Natural killer cell (primary cell): ENCODE measurements around the gene ZNF718. TPM values are rescaled to one million over a fixed set of nuclear protein-coding genes. Genes with fewer than 3 reads are reported as not detected.

ENCODE experiments used
- ATAC-seq, 3 donors: fragments of 150-1000 bp in 2 of 3; fragments of 200-7000 bp in 1 of 3; cut with Tn5 transposase; 1 replicate in 1 of 3; 2 replicates in 2 of 3; pipeline ENCODE4 v1.10.0; 2021; ENCODE audit warnings: mild to moderate bottlenecking in 2 of 3, moderate library complexity in 2 of 3
- DNase-seq, 2 donors: peaks; one replicate each; pipeline versions ENCODE4 v3.0.0 to v3.0.0-alpha.2; 2013 to 2021; ENCODE audit warnings: mixed read lengths in 1 of 2
- H3K27ac ChIP-seq: one replicate; pipeline ENCODE4 v1.5.1; 2013; ENCODE audit warnings: mild to moderate bottlenecking, low read length
- H3K27me3 ChIP-seq: one replicate; pipeline ENCODE4 v1.6.1; 2013; ENCODE audit warnings: low read length; ENCODE audit not compliant: control insufficient read depth, insufficient read depth
- H3K36me3 ChIP-seq: one replicate; pipeline ENCODE4 v1.6.1; 2013; ENCODE audit warnings: low read length; ENCODE audit not compliant: control insufficient read depth, insufficient read depth
- H3K4me1 ChIP-seq: one replicate; pipeline ENCODE4 v1.6.1; 2013; ENCODE audit warnings: low read length; ENCODE audit not compliant: control insufficient read depth, insufficient read depth
- H3K4me3 ChIP-seq: one replicate; pipeline ENCODE4 v1.5.1; 2013; ENCODE audit warnings: low read length
- H3K9me3 ChIP-seq: one replicate; pipeline ENCODE4 v1.6.1; 2013; ENCODE audit warnings: low read length; ENCODE audit not compliant: control insufficient read depth, insufficient read depth
- H3K27ac Mint-ChIP-seq, 2 donors: one replicate each; pipeline ENCODE4 v1.8.0; 2022; ENCODE audit warnings: mild to moderate bottlenecking in 2 of 2, mixed read lengths in 2 of 2, moderate library complexity in 1 of 2
- H3K27me3 Mint-ChIP-seq, 2 donors: one replicate each; pipeline ENCODE4 v1.8.0; 2022; ENCODE audit warnings: low read depth in 2 of 2, mixed read lengths in 2 of 2
- H3K36me3 Mint-ChIP-seq: one replicate; pipeline ENCODE4 v1.8.0; 2022; ENCODE audit warnings: mixed read lengths
- H3K4me1 Mint-ChIP-seq, 2 donors: one replicate each; pipeline ENCODE4 v1.8.0; 2022; ENCODE audit warnings: mixed read lengths in 2 of 2
- H3K4me3 Mint-ChIP-seq: one replicate; pipeline ENCODE4 v1.8.0; 2022; ENCODE audit warnings: mild to moderate bottlenecking, moderate library complexity, mixed read lengths
- H3K9me3 Mint-ChIP-seq, 2 donors: one replicate each; pipeline ENCODE4 v1.8.0; 2022; ENCODE audit warnings: mixed read lengths in 2 of 2
- CTCF ChIP-seq: fragments of 200-600 bp; IDR thresholded peaks from one replicate; pipeline ENCODE4 v1.8.0; 2022; ENCODE audit warnings: antibody characterized with exemption
- WGBS: methylation state at CpG from one replicate; pipeline ENCODE4 v1.1.7; 2013; ENCODE audit warnings: missing lambda C conversion rate; ENCODE audit not compliant: insufficient coverage; 5-methylcytosine and 5-hydroxymethylcytosine counted together
- intact Hi-C: fragments of 100-400 bp; cut with micrococcal nuclease; formaldehyde crosslinking; loops from one replicate; pipeline ENCODE4 v1.14.2; 2022
- total RNA-seq, 4 donors: library from RNA; stranded (reverse); fragments of 120-200 nt in 1 of 4; gene quantifications; one replicate each; pipeline versions ENCODE4 v1.2.3 to v1.2.4, GENCODE V29; 2013 to 2022

The ZNF718 gene
- total RNA-seq, 3 donors from 2014 or later (not counting 1 experiment from before 2014, with no cell fraction given), result 7.9 to 16.1 (median 15.1) TPM

- Mint-ChIP-seq H3K4me3 (peak overlapping the region; percentile 99), H3K9me3 (peaks cover 0 to 2% of the 10 kb centered on the region in 2 donors), H3K36me3 (no peaks in the 10 kb centered on the region), H3K27ac (peak overlapping the region; percentile 98 to 99), H3K4me1 (peaks cover 44% of the 10 kb centered on the region in 2 donors), H3K27me3 (no peaks in the 10 kb centered on the region)
- WGBS, result 48% methylated on average over 5 of the region's 5 CpGs
- TF ChIP-seq CTCF, result no peak
- Histone ChIP-seq H3K9me3 (peaks cover 10% of the 10 kb centered on the region), H3K4me1 (peaks cover 44% of the 10 kb centered on the region), H3K27me3 (no peaks in the 10 kb centered on the region), H3K36me3 (peaks cover 26% of the 10 kb centered on the region), H3K4me3 (peak overlapping the region; percentile 74), H3K27ac (peak overlapping the region; percentile 78)
- peak in 1 of 2 donors; percentile 8 for DNase-seq
- intact Hi-C loops, result no loop called here
- ATAC-seq, result no peak
These were observed 1.5 kb downstream of the ZNF718 start for GRCh38 chr4:125833-126232.

DNA sequence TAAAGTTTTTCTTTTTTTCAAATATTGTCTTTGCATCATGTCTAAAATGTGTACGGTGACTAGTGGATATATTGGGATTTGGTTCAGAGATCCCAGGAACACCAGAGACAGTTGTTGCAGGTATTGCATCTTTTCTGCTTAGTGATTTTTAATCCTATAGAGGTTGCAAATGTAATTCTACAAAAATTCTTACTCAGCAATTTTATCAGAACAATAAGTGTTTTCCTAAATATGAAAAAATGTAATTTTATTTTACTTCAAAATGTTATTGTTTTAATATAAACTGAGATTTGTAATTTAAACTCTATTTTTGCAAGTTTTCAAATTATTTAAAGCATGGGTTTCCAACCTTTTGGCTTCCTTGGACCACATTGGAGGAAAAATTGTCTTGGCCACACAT lies 8.2 kb downstream of the ZNF718 start:
- no peak overlapping the region for H3K4me3 ChIP-seq
- ATAC-seq (no peak), DNase-seq (no peak)
- intact Hi-C loops, result no loop called here
- no peaks in the 10 kb centered on the region for H3K9me3 Mint-ChIP-seq
- peaks cover 19 to 23% of the 10 kb centered on the region in 2 donors for H3K4me1 Mint-ChIP-seq
- peaks cover 15% of the 10 kb centered on the region for H3K9me3 ChIP-seq
- no peaks in the 10 kb centered on the region for H3K27me3 Mint-ChIP-seq
- H3K4me1 ChIP-seq, result peaks cover 9% of the 10 kb centered on the region
- no peak for TF ChIP-seq CTCF
- H3K27ac ChIP-seq, result no peak overlapping the region
- no peak overlapping the region for H3K27ac Mint-ChIP-seq
- peaks cover 9% of the 10 kb centered on the region for H3K36me3 Mint-ChIP-seq
- no CpG with 5 or more reads among the region's 1 CpG for WGBS
- no peaks in the 10 kb centered on the region for H3K27me3 ChIP-seq
- peaks cover 59% of the 10 kb centered on the region for H3K36me3 ChIP-seq
- H3K4me3 Mint-ChIP-seq, result no peak overlapping the region

DNA sequence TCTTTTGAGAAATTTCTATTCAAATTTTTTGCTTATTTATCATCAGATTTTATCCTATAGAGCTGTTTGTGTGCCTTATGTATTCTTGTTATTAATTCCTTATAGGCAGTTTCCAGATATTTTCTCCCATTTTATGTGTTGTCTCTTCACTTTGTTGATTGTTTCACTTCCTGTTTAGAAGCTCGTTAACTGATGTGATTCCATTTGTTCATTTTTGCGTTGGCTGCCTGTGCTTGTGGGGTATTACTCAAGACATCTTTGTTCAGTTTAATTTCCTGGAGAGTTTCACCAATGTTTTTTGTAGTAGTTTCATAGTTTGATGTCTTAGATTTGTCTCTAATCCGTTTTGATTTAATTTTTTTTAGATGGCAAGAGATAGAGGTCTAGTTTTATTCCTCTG lies 14.6 kb downstream of the ZNF718 start:
- Histone ChIP-seq H3K9me3 (peaks cover 29% of the 10 kb centered on the region), H3K4me1 (peaks cover 9% of the 10 kb centered on the region), H3K27me3 (no peaks in the 10 kb centered on the region), H3K27ac (no peak overlapping the region), H3K36me3 (peaks cover 61% of the 10 kb centered on the region), H3K4me3 (no peak overlapping the region)
- peak overlapping the region; percentile 63 for H3K4me3 Mint-ChIP-seq
- peaks cover 0 to 15% of the 10 kb centered on the region in 2 donors for H3K9me3 Mint-ChIP-seq
- H3K4me1 Mint-ChIP-seq, result peaks cover 51 to 55% of the 10 kb centered on the region in 2 donors
- no peak for TF ChIP-seq CTCF
- DNase-seq (no peak), ATAC-seq (no peak)
- no peaks in the 10 kb centered on the region for H3K27me3 Mint-ChIP-seq
- H3K36me3 Mint-ChIP-seq, result peaks cover 53% of the 10 kb centered on the region
- intact Hi-C loops, result no loop called here
- peak overlapping the region; percentile 70 to 82 for H3K27ac Mint-ChIP-seq
- 68% methylated on average over 2 of the region's 3 CpGs for WGBS

DNA sequence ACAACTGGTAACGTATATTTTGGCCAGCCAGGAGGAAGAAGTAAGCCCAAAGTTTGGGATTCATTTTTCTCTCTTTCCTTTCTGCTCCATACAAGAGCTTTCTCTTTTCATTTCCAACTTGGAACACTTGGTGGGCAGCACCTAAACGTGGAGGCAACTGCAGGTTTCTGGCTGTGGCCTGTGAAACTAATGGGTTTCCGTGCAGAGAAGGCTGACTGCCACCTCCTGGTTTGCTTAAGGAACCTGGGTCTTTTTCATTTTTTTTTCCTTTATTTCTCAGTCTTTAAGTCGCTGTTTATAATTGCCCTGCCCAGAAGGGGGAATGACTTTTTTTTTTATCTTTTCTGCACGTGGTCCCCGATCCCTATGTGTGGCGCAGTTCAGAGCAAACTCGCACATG lies 15.4 kb downstream of the ZNF718 start:
- Mint-ChIP-seq H3K4me1 (peaks cover 51 to 62% of the 10 kb centered on the region in 2 donors), H3K36me3 (peaks cover 61% of the 10 kb centered on the region), H3K27me3 (no peaks in the 10 kb centered on the region), H3K27ac (peak overlapping the region; percentile 70 to 82), H3K9me3 (peaks cover 6 to 19% of the 10 kb centered on the region in 2 donors), H3K4me3 (no peak overlapping the region)
- no peak for ATAC-seq
- peaks cover 31% of the 10 kb centered on the region for H3K9me3 ChIP-seq
- WGBS, result 98% methylated on average over 8 of the region's 8 CpGs
- DNase-seq, result no peak
- no peak overlapping the region for H3K27ac ChIP-seq
- H3K4me1 ChIP-seq, result peaks cover 8% of the 10 kb centered on the region
- intact Hi-C loops, result no loop called here
- no peaks in the 10 kb centered on the region for H3K27me3 ChIP-seq
- H3K4me3 ChIP-seq, result no peak overlapping the region
- peaks cover 56% of the 10 kb centered on the region for H3K36me3 ChIP-seq
- no peak for TF ChIP-seq CTCF
